Measurements from ENCODE around the gene PFN3.

PFN3 gene, protein sequence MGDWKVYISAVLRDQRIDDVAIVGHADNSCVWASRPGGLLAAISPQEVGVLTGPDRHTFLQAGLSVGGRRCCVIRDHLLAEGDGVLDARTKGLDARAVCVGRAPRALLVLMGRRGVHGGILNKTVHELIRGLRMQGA

GRCh38 chr5:177399997-177400868 is at the start of gene PFN3:
TSS of gene PFN3 (minus strand) at chr5:177400661. CDS start at chr5:177400576, 85 bp downstream.
- FAIRE-seq, result no peak

- no peak for FAIRE-seq
Observed at GRCh38 chr5:177449140-177450061, 48.9 kb upstream of the PFN3 start.

- FAIRE-seq, result no peak
Observed at GRCh38 chr5:177448244-177448950, 47.9 kb upstream of the PFN3 start.

DNA sequence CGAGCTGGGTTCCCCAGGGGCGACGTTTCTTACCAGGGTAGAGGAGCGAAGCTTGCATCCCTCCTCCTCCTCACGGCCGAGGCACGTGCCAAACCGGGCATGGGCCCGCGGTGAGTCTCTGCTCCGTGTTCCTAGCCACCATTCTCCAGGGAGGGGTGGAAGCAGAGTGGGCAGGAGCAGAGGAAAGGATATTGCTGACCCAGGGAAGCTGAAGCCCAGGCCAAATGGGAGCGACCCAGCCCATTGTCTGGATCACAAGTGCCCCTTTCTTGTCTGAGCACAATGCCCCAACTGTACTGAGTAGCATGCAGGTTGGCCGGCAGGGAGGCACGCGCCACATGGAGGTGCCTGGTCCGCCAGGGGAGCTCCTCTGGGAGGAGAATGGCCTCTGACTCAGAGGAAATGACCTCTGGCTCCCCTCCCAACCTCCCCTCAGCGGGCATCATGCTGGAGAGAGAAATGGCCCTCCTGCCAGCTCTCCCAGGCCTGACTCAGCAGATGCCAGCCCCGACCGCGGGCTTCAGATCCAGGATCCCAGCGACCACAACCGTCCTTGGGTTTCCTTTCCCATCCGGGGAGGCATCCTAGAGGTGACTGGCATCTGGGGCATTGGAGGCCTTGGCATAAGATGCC is 47.3 kb upstream of the PFN3 start:
- no peak for FAIRE-seq

DNA sequence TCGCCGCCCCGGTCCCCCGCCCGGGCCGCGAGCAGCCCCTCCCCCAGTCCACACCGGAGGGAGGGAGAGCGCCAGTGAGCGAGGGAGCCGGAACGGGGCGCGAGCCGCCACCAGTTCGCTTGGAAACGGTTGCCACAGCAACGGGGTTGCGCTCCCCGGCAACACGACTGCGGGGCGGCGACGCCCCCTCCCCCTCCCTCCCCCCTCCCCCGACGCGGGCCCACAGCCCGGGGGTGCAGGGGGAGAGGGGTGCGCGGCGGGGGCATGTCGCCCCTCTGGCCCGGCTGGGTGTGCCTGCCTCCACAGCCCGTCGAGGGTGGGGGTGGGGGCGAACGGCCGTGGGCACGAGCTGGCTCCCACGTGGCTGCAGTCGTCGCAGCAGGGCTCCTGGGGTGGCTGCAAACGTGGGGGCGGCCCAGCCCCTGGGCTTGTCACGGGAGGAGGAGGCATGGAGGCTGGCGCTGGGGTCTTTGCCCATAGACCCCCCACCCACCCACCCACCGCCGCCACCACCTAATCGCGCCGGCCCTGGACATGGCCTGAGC is 46.7 kb upstream of the PFN3 start:
- FAIRE-seq, result no peak

DNA sequence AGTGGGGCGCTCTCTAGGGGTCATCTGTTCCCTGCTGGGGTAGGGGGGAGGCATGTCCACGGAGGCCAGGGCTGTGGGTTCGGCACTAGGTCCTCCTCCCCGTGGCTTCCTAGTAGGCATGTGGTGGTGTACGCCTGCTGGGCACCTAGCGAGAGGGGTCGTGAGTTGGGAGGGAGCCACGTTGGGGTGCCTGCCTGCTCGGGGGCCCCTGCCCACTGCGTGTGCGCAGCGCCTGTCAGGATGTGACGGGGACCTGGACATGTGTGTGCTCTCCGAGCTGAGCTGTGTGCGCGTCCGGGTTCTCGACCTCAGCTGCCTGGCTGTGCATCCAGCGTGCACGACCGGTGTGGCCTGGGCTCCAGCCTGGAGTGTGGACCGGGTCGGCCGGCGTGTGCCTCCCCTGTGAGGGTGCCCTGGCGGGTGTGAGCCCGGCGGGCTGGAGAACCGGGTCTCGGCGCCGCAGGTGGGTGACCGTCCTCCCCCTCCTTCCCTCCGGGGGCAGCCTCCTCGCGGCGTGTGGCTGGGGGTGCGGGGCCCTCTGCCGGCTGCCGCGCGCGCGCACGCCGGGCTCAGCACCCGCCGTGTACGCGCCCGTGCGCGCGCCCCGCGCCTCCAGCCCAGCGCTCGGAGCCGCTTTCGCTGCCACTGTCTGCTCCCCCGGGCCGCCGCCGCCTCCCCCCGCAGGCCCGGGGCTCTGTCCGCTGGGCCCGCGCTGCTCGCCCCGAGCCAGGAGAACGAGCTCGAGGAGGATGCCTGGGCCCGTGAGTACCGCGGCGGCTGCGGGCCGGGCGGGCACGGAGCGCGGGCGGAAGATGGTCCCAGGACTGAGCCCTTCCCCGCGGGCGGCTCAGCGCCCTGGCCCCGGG is 46.0 kb upstream of the PFN3 start, which contains the start of gene PRR7:
PRR7 (plus strand) TSS at position 615 of the 866 bp plus-strand sequence. CDS start 8,254 bp downstream, outside the sequence.
- no peak for FAIRE-seq

DNA sequence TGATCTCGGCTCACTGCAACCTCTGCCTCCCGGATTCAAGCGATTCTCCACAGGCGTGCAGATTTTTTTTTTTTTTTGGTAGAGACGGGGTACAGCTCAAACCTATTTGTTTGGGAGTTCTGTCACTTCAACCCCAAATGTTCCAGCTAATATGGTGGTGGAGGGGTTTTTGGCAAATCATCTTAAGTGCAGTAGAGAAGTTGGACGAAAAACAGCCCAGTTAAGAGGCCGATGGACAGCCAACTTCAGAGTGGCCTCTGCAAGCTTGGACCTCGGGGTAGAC is 45.4 kb upstream of the PFN3 start:
- FAIRE-seq, result no peak

DNA sequence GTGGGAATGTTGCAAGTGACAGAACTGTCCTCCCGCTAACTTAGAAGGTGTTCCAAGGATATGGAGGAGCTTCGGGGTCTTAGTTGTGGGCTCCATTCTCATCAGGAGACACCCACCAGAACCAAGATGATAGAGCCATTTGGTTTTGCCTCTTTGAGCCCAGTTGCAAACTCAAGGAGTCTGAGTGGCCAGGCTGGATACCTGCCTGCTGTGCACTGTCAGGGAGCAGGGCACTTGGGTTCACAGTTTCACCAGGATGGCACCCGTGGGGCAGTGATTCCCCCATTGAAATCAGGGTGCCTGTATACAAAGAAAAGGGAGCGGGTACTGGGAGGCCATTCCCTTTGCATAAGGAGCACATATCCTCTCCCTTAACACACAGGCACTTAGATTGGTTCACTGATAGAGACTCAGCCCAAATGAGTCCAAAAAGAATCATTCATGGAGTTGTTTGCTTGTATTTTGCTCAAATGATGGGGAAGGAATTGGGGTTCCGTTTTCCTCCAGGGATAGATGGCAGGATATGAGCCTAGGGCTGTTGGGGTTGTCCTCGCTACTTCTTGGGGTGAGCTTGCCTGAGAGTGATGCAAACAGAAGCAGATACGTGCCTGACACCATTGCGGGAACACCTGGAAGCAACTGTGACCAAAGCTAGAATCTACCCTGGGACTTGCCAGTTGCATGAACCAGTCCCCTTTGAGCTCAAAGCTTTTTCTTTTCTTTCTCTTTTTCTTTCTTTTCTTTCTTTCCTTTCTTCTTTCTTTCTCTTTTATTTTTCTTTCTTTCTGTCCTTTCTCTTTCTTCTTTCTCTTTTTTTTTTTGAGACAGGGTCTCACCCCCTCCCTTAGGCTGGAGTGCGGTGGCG is 44.8 kb upstream of the PFN3 start:
- FAIRE-seq, result no peak

DNA sequence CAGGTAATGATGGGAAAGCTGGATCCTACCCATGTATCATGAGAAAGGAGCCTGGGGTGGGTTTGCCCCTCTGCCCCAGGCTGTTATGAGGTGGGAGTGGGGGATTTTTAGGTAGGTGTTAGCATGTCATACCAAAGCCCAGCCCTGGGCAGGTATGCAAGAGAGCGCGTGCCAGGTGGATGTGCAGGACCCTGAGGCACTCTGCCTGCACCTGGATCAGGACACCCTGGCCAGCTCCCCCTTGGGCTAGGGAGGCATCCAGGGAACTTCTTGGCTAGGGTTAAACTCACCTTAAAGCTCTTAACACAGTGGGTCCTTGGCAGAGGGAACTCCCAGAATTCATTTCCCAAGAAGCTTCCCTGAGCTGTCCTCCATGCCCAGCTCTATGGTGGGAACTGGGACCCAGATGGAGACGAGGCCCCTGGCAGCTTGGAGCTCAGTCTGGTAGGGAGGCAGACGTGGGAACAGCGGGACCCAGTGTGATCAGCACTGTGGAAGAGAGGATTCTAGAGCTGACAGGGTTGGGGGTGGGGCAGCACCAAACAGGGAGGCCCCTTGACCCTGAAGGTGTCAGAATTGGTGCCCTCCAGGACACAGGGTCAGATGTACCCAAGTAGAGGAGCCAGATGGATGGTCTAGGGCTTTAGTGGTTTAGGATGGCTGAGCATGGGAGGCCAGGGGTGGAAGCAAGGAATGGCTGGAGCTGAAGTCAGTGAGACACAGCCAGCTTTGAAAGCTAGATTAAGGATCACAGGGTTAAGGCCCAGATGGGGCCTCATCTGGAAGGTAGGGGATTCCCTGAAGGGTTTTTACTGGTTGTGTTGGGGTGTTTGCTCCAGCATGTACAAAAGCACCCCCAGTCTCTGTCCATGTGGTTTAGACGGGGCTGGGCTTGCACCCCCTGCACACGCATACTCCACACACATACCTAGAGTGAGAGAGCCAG is 43.9 kb upstream of the PFN3 start:
- FAIRE-seq, result no peak

DNA sequence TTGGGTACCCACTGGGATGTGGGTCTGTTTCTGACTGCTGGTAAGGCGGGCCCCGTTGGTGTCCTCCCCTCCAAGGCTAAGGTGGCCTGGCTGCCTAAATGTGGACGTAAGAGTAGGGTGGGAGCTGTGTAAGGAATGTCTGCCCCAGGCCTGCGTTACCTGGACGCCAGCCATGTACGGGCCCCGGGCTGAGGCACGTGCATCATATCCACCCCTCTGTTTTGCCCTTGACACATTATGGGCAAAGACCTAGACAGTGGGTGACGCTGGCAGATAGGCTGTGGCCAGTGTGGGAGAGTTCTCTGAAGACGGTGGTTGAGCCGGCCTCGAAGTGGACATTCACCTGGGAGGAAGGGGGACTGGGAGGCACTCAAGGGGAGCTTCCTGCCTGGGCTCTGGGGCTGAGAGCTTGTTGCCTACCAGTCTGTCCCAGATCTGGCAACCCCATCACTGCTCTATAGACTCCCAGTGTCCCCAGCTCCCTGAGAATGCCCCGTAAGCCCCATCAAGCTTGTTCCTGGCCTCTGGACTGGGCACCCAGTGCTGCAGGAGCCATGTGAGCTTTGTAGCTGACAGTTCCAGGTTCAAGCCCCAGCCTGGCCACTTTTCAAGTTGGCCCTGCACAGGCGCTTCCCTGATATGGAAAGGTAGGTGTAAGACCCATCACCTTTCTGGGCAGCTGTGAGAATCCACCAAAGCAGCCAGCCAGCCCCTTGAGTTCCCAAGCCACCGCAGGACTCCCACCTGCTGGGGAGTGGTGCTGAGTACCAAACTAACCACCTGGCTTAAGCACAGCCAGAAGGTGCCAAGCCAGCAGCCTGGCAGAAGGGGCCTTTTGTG is 42.9 kb upstream of the PFN3 start:
- FAIRE-seq, result no peak

DNA sequence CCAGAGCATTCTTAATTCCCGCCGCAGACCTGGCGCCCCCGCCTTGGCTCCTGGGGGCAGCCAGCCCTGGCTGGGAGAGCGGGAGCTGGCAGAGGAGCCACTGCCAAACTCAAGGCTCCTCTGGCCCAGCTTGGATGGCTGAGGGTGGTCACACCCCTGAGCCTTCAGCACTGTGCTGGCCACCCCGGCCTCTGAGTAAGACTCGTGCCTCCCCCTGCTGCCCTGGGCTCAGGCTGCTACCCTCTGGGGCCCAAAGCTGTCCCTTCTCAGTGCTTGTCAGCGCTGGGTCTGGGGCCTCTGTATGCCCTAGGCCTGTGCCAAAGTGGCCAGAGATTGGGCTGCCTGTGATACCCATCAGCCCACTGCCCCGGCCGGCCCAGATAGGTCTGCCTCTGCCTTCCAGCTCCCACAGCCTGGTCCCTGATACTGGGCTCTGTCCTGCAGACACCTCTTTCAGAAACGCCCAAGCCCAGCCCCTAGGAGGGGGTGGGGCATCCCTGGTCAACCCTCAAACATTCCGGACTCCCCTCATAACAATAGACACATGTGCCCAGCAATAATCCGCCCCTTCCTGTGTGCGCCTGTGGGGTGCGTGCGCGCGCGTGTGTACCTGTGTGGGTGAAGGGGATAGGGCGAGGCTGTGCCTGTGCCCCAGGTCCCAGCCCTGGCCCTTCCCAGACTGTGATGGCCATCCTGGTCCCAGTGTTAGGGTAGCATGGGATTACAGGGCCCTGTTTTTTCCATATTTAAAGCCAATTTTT is 41.8 kb upstream of the PFN3 start:
- no peak for FAIRE-seq

DNA sequence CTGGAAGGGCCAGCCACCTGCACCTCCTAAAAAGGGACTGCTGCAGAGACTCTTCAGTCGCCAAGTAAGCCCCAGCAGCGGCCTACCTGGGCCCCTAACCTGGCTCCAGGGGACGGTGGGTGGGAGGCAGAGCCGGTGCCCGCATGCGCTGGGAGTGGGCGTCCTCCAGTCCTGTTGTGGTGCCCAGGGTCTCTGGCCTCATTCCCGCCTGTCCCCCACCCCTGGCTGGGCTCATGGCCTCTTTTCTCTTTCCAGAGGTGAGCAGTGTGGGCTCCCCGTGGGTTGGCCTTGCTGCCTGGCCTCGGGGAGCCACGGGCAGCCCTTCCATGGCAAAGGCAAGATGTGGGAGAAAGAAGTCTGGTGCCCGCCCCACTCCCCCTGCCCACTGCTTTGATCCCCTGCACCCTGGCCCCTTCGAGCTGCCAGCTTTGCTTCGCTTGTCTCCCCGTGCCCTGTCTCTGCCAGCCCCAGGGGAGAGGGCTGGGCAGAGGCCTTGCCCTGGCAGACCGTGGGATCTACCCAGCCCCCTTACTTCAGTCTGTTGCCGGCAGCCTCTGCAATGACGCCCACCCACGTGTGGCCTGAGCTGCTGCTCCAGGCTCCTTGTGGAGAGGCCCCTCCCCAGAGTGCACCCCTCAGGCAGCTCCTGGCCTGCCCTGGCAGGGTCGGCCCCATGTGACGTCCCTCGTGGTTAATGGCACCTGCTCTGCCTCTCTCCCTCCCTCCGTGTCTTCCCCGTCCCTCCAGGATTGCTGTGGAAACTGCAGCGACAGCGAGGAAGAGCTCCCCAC is 40.7 kb upstream of the PFN3 start:
- no peak for FAIRE-seq

- FAIRE-seq, result no peak
Observed at GRCh38 chr5:177440211-177440989, 39.9 kb upstream of the PFN3 start.

DNA sequence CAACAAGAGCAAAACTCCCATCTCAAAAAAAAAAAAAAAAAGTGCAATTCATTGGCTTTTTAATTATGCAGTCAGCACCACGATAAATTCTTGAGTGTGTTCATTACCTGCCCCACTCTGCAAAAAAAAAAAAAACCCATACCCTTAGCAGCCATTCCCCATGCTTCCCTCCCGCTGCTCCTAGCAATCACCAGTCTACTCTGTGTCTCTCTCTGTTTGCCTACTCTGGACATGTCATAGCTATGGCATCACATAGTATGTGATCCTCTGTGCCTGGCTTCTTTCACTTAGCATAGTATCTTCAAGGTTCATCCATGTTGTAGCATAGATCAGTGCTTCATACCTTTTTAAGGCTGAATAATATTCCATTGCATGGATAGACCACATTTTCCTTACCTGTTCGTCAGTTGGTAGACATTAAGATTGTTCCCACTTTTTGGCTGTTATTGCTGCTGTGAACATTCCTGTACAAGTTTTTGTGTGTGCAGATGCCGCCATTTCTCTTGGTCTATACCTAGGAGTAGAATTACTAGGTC is 39.1 kb upstream of the PFN3 start:
- FAIRE-seq, result no peak

DNA sequence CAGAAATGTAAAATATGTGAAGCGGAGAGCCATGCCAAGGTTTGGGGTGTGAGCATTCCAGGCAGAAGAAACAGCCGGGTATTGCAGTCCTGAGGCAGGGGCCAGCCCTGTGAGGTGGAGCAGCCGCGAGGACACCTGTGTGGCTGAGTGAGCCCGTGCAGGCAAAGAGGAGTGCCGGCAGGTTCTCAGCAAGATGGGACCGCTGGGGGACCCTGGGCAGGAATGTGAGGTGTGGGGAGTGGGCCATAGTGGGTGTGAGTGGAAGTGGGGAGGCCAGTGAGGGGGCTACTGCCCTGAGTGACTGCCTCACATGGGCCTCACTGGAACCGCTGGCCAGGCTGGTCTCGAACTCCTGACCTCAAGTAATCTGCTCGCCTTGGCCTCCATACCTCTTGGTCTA is 38.0 kb upstream of the PFN3 start:
- FAIRE-seq, result no peak

Data from islet of Langerhans (tissue), 1 donor.